IMR-90 (cell line): ENCODE measurements around the gene ADCY2. TPM values are rescaled to one million over a fixed set of nuclear protein-coding genes. Genes with fewer than 3 reads are reported as not detected.

Experiments used
- ATAC-seq: fragments of 200-7000 bp; cut with Tn5 transposase; 2 replicates; pipeline ENCODE4 v1.9.1; 2020; ENCODE audit warnings: low read depth, mild to moderate bottlenecking, moderate library complexity
- BruUV-seq: library from RNA; stranded (reverse); fragments of 400-500 nt; replicated peaks from 2 replicates; lab custom pipeline; 2021; lab: Mats Ljungman, UMichigan
- CTCF ChIA-PET: fragments of 300-600 bp; formaldehyde crosslinking; extraction: SDS; loops from one replicate; lab custom pipeline; 2021; ENCODE audit warnings: antibody characterized with exemption; lab: Yijun Ruan, JAX
- POLR2A ChIA-PET: fragments of 300-600 bp; sonication (Branson Sonifier 250); formaldehyde crosslinking; loops from one replicate; lab custom pipeline; 2022; ENCODE audit warnings: antibody characterized with exemption; ENCODE audit not compliant: unreplicated experiment; lab: Charles Lee
- DNase-seq: peaks from one replicate; pipeline ENCODE4 v3.0.0; 2013
- H2AFZ ChIP-seq: replicated peaks from 2 replicates; pipeline ENCODE3; 2013; ENCODE audit warnings: low read length, mild to moderate bottlenecking; ENCODE audit not compliant: poor library complexity
- H2AK5ac ChIP-seq: 2 replicates; pipeline ENCODE4 v1.6.1; 2013; ENCODE audit warnings: low read depth, low read length, inconsistent platforms
- H2AK9ac ChIP-seq: replicated peaks from 2 replicates; pipeline ENCODE3; 2013; ENCODE audit warnings: mild to moderate bottlenecking, low read depth, low read length, moderate library complexity; ENCODE audit not compliant: poor library complexity
- H2BK120ac ChIP-seq: 2 replicates; pipeline ENCODE4 v1.6.1; 2013; ENCODE audit warnings: low read depth, low read length, inconsistent platforms
- H2BK15ac ChIP-seq: 3 replicates; pipeline ENCODE4 v1.6.1; 2013; ENCODE audit warnings: low read depth, low read length, inconsistent platforms
- H2BK20ac ChIP-seq: 2 replicates; pipeline ENCODE4 v1.6.1; 2013; ENCODE audit warnings: low read depth, mild to moderate bottlenecking, inconsistent platforms, low read length, moderate library complexity
- H2BK5ac ChIP-seq: 2 replicates; pipeline ENCODE4 v1.6.1; 2013; ENCODE audit warnings: mild to moderate bottlenecking, low read depth, low read length, inconsistent platforms; ENCODE audit not compliant: poor library complexity, severe bottlenecking
- H3K14ac ChIP-seq: replicated peaks from 2 replicates; pipeline ENCODE4 v1.6.1; 2013; ENCODE audit warnings: low read depth, low read length, inconsistent platforms
- H3K18ac ChIP-seq: 2 replicates; pipeline ENCODE4 v1.6.1; 2013; ENCODE audit warnings: low read depth, low read length, control low read depth
- H3K23ac ChIP-seq: 2 replicates; pipeline ENCODE4 v1.6.1; 2013; ENCODE audit warnings: low read depth, low read length, inconsistent platforms
- H3K27ac ChIP-seq: 2 replicates; pipeline ENCODE4 v1.5.1; 2013; ENCODE audit warnings: mild to moderate bottlenecking, control low read depth, low read length; ENCODE audit not compliant: insufficient read depth
- H3K27me3 ChIP-seq: 2 replicates; pipeline ENCODE4 v1.6.1; 2013; ENCODE audit warnings: low read length; ENCODE audit not compliant: control insufficient read depth, insufficient read depth
- H3K36me3 ChIP-seq: 2 replicates; pipeline ENCODE4 v1.6.1; 2013; ENCODE audit warnings: low read length, mixed read lengths; ENCODE audit not compliant: control insufficient read depth, insufficient read depth
- H3K4ac ChIP-seq: 2 replicates; pipeline ENCODE4 v1.6.1; 2013; ENCODE audit warnings: low read depth, low read length, inconsistent platforms
- H3K4me1 ChIP-seq: 2 replicates; pipeline ENCODE4 v1.6.1; 2013; ENCODE audit warnings: low read length, mixed read lengths; ENCODE audit not compliant: control insufficient read depth, insufficient read depth
- H3K4me2 ChIP-seq: 2 replicates; pipeline ENCODE4 v1.6.1; 2013; ENCODE audit warnings: low read depth, mild to moderate bottlenecking, control low read depth, low read length, moderate library complexity
- H3K4me3 ChIP-seq: 2 replicates; pipeline ENCODE4 v1.5.1; 2013; ENCODE audit warnings: low read depth, mild to moderate bottlenecking, control low read depth, low read length, moderate library complexity; ENCODE audit not compliant: insufficient read depth
- H3K56ac ChIP-seq: 2 replicates; pipeline ENCODE4 v1.6.1; 2013; ENCODE audit warnings: low read length, inconsistent platforms; ENCODE audit not compliant: insufficient read depth; ENCODE audit errors: extremely low read depth
- H3K79me1 ChIP-seq, 2 experiments: 2 replicates each; pipeline ENCODE4 v1.6.1; 2013; ENCODE audit warnings: low read length in 2 of 2, inconsistent platforms in 1 of 2, low read depth in 1 of 2
- H3K9ac ChIP-seq: 2 replicates; pipeline ENCODE4 v1.6.1; 2013; ENCODE audit warnings: low read depth, low read length, control low read depth
- H3K9me1 ChIP-seq: 2 replicates; pipeline ENCODE4 v1.6.1; 2013; ENCODE audit warnings: low read length, inconsistent platforms; ENCODE audit not compliant: insufficient read depth
- H3K9me3 ChIP-seq: 2 replicates; pipeline ENCODE4 v1.6.1; 2013; ENCODE audit warnings: low read length; ENCODE audit not compliant: control insufficient read depth, insufficient read depth
- H4K20me1 ChIP-seq: 2 replicates; pipeline ENCODE4 v1.6.1; 2013; ENCODE audit warnings: low read length, inconsistent platforms; ENCODE audit not compliant: insufficient read depth
- H4K5ac ChIP-seq: 2 replicates; pipeline ENCODE4 v1.6.1; 2013; ENCODE audit warnings: mild to moderate bottlenecking, low read depth, low read length, control low read depth
- H4K8ac ChIP-seq, 2 experiments: 2 replicates each; pipeline ENCODE4 v1.6.1; 2013; ENCODE audit warnings: low read depth in 2 of 2, low read length in 2 of 2, control low read depth in 1 of 2, inconsistent platforms in 1 of 2
- H4K91ac ChIP-seq: 2 replicates; pipeline ENCODE4 v1.6.1; 2013; ENCODE audit warnings: low read depth, low read length, inconsistent platforms; ENCODE audit not compliant: insufficient read depth
- SMC3 ChIP-seq: fragments of 150-350 bp; IDR thresholded peaks from 2 replicates; pipeline ENCODE4 v1.6.1; 2016; ENCODE audit warnings: low read depth, mild to moderate bottlenecking, antibody characterized with exemption, low read length, moderate library complexity
- WGBS, 2 experiments: methylation state at CpG; one replicate each; pipeline versions ENCODE4 v1.1.5 to v1.1.7; 2013; ENCODE audit warnings: missing lambda C conversion rate in 2 of 2; ENCODE audit not compliant: insufficient read length in 1 of 2; ENCODE audit errors: extremely low coverage in 2 of 2; 5-methylcytosine and 5-hydroxymethylcytosine counted together
- dilution Hi-C: fragments of 300-500 bp; cut with HindIII; formaldehyde crosslinking; loops from one replicate; pipeline ENCODE4 v1.14.3; 2018; ENCODE audit warnings: low sequenced_read_pairs; ENCODE audit not compliant: unreplicated experiment
- in situ Hi-C: fragments of 300-500 bp; cut with MboI; formaldehyde crosslinking; loops from 3 replicates; pipeline ENCODE4 v1.14.3; 2019; ENCODE audit warnings: low sequenced_read_pairs, inconsistent platforms, mixed read lengths
- intact Hi-C: fragments of 100-400 bp; cut with micrococcal nuclease; formaldehyde crosslinking; loops from 2 replicates; pipeline ENCODE4 v1.10.0; 2022
- polyA plus RNA-seq, 3 experiments: library from polyadenylated mRNA; depleted of rRNA; stranded (reverse); fragments of >200 nt; gene quantifications; 2 replicates each; pipeline ENCODE4 v1.2.3, GENCODE V29; 2012; ENCODE audit warnings: low replicate concordance in 1 of 3
- total RNA-seq: library from RNA; depleted of rRNA; stranded (reverse); fragments of >200 nt; gene quantifications from 2 replicates; pipeline ENCODE4 v1.2.3, GENCODE V29; 2012
- TF ChIP-seq, protein P1 (sequence below): fragments of 150-350 bp; IDR thresholded peaks from 2 replicates; pipeline ENCODE4 v1.6.1; 2016; ENCODE audit warnings: low read depth, mild to moderate bottlenecking, low read length, moderate library complexity, borderline replicate concordance

ADCY2 gene
- total and polyA plus RNA-seq, 2 of the 4 experiments (the other 2 are of a cell fraction): not detected

DNA sequence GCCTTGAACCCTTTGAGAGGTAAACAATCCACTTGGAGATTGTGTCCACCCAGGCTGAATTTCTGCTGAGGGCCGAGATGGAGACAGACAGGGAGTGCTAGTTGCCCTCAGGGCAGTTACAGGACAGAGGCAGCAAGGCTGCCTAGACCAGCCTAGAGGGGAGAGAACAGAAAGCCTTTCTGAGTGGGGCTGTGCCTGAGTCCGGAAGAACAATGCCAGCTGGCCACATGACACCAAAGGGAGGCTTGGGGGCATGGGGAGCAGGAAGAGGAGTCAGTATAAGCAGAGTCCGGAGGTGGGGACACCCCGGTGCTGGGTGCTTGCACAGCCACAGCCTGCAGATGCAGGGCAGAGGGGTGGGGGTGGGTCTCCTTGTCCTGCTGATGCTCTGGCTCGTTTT lies 309.3 kb downstream of the ADCY2 start:
- H3K9me3 ChIP-seq: peaks cover 12% of the 10 kb centered on the region
- no peak for TF ChIP-seq SMC3
- TF ChIP-seq, protein P1, sequence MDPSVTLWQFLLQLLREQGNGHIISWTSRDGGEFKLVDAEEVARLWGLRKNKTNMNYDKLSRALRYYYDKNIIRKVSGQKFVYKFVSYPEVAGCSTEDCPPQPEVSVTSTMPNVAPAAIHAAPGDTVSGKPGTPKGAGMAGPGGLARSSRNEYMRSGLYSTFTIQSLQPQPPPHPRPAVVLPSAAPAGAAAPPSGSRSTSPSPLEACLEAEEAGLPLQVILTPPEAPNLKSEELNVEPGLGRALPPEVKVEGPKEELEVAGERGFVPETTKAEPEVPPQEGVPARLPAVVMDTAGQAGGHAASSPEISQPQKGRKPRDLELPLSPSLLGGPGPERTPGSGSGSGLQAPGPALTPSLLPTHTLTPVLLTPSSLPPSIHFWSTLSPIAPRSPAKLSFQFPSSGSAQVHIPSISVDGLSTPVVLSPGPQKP: no peak
- no peak overlapping the region for H4K5ac ChIP-seq
- no peak overlapping the region for H2AK5ac ChIP-seq
- H2BK120ac ChIP-seq: no peak overlapping the region
- no peak overlapping the region for H3K4me3 ChIP-seq
- BruUV-seq: no TSS peak
- H4K91ac ChIP-seq: no peak overlapping the region
- no peak overlapping the region for H3K56ac ChIP-seq
- no peaks in the 10 kb centered on the region for H3K4me1 ChIP-seq
- H4K20me1 ChIP-seq: no peaks in the 10 kb centered on the region
- no peaks in the 10 kb centered on the region for H3K79me1 ChIP-seq
- H3K4ac ChIP-seq: no peak overlapping the region
- no peaks in the 10 kb centered on the region for H3K27me3 ChIP-seq
- POLR2A ChIA-PET: no interaction called here
- dilution Hi-C loops: no loop called here
- no peak overlapping the region for H3K4me2 ChIP-seq
- H3K9me1 ChIP-seq: no peaks in the 10 kb centered on the region
- ATAC-seq (no peak), DNase-seq (no peak)
- H3K36me3 ChIP-seq: no peaks in the 10 kb centered on the region
- no peak overlapping the region for H2AK9ac ChIP-seq
- no peak overlapping the region for H3K9ac ChIP-seq
- H3K14ac ChIP-seq: no peak overlapping the region
- intact Hi-C loops: no loop called here
- H3K27ac ChIP-seq: no peak overlapping the region
- in situ Hi-C loops: no loop called here
- no peak overlapping the region for H2BK20ac ChIP-seq
- no peak overlapping the region for H2AFZ ChIP-seq
- no peak overlapping the region for H3K18ac ChIP-seq
- no peak overlapping the region for H2BK5ac ChIP-seq
- H2BK15ac ChIP-seq: no peak overlapping the region
- 20% methylated on average over 1 of the region's 5 CpGs; no CpG with 5 or more reads in 1 of the 2 experiments for WGBS, 2 experiments
- no peak overlapping the region for H4K8ac ChIP-seq
- CTCF ChIA-PET: no interaction called here
- no peak overlapping the region for H3K23ac ChIP-seq
